Colon (tissue), 2 donors: ENCODE measurements around the gene PLEKHA5.
"Not testable (repeated sequence)": the region's sequence is repeated elsewhere in the genome, so short reads cannot be mapped to it uniquely, and the experiment has no call there.

Experiments used
- FAIRE-seq: peaks from 2 replicates; lab custom pipeline; 2012; peaks lifted over from hg19 to GRCh38; lab: Jason Lieb, UNC
- donor health status: control.
- donor health status: control.

The PLEKHA5 gene

GRCh38 chr12:19410211-19410610, 280.7 kb downstream of the PLEKHA5 start:
- FAIRE-seq, result no peak

DNA sequence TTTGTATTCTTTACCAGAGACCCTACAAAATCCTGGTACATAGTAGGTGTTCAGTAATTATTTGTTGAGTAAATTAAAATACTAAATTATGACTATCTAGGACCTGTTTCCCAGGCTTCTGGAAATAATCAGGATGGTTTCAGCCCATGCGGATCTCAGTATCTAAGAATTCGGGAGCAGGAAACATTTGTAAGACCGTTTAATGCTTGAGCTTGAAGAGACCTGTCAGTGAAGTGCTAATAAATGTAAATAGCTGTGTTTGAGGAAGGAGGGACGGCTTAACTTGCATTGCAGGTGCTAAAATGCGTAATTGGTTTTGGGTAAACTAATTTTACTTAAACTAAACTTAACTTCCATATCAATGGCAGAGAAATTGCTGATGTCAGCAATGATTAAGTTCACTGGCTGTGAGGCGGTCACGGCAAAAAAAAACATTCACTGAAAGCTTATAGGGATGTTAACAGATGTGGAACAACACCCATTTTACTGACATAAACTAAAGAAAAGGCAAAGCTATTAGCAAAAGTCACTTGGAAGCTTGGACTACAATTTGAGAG, 281.2 kb downstream of the PLEKHA5 start:
- no peak for FAIRE-seq

- no peak for FAIRE-seq
Measured at GRCh38 chr12:19411234-19412204, 282.0 kb downstream of the PLEKHA5 start.

GRCh38 chr12:19412844-19413243, 283.3 kb downstream of the PLEKHA5 start:
- FAIRE-seq, result no peak

DNA sequence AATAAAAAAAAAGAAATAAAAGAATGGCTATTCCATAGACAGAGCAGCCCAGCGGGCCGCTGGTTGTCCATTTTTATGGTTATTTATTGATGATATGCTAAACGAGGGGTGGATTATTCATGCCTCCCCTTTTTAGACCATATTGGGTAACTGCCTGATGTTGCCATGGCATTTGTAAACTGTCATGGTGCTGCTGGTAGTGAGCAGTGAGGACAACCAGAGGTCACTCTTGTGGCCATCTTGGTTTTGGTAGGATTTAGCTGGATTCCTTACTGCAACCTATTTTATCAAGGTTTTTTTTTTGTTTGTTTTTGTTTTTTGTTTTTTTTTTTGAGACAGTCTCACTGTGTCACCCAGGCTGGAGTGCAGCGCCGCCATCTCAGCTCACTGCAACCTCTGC, 284.0 kb downstream of the PLEKHA5 start:
- FAIRE-seq, result not testable (repeated sequence)

GRCh38 chr12:19415563-19415962, 286.0 kb downstream of the PLEKHA5 start:
- FAIRE-seq, result no peak

GRCh38 chr12:19419086-19419485, 289.6 kb downstream of the PLEKHA5 start:
- FAIRE-seq, result no peak

DNA sequence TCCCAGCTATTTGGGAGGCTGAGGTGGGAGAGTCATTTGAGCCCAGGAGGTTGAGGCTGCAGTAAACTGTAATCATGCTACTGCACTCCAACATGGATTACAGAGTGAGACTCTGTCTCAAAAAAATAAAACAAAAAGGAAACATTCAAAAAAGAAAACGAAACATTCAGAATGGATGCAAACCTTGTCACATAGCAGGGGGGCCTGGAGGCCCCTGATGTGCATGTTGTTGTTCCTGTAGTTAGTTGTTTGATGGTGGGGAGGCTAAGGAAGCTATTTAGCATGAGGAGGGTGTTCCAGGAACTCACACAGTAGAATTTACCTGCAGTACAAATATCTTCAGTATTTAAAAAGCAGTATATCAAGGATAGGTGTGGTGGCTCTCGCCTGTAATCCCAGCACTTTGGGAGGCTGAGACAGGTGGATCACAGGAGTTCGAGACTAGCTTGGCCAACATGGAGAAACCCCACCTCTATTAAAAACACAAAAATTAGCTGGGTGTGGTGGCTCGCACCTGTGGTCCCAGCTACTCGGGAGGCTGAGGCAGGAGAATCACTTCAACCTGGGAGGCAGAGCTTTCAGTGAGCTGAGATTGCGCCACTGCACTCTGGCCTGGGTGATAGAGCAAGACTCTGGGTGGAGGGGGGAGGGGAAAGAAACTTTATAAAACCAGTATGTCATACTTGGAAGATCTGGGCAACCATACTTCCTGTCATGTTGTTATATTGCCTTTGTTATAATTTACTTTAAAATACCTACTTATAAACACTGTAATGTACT, 292.2 kb downstream of the PLEKHA5 start:
- FAIRE-seq, result no peak

DNA sequence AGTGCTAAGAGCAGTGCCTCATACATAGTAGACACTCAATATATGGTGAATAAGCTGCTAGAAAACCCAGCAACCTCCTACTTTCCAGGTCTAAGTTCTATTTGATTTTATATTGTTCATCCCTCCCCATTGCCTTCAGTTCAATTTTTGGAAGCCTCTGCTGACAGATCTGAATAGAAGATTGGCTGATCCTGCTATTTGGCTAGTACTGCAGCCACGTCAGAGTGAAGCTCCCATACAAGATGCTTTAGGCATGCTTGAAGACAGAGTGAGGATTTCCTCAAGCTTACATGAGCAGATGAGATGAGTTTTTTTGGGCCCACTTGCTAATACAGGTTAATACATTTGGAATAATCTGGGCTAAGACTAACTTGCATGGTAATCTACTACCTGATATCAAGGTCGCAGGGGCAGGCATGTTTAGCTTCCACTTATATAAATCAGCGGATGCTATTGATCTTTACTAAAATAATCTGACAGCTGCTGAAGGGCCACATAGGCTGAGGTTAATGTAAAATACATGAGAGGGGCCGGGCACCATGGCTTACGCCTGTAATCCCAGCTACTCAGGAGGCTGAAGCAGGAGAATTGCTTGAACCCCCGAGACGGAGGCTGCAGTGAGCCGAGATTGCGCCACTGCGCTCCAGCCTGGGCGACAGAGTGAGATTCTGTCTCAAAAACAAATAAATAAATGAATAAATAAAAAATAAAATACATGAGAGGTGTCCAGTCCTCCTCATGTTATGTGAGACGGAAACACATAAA, 293.8 kb downstream of the PLEKHA5 start:
- FAIRE-seq, result no peak
